ENCODE data around the gene HSPD1. TPM values are rescaled to one million over a fixed set of nuclear protein-coding genes. Genes with fewer than 3 reads are reported as not detected.
"Not testable (repeated sequence)": the region's sequence is repeated elsewhere in the genome, so short reads cannot be mapped to it uniquely, and the experiment has no call there.

HSPD1 gene
- total and polyA plus RNA-seq, 8 donors: 79.9 to 218 (median 127) TPM

- DNase-seq: no peak
- H3K36me3 ChIP-seq: peaks cover 40 to 93% (median 84%) of the 10 kb centered on the region in 4 donors
- H3K27ac ChIP-seq: no peak overlapping the region
- peaks cover 0 to 6% (median 0%) of the 10 kb centered on the region in 4 donors for H3K4me1 ChIP-seq
- WGBS, 5 donors: 82 to 95% (median 90%) methylated on average over 2 of the region's 2 CpGs
- no peak overlapping the region for H3K4me3 ChIP-seq
- H3K9me3 ChIP-seq: peaks cover 10 to 21% (median 15%) of the 10 kb centered on the region in 4 donors
- H3K27me3 ChIP-seq: no peaks in the 10 kb centered on the region
- intact Hi-C loops (cut with DNase I; ENCODE audit: low total_unique reads): no loop called here
- TF ChIP-seq CTCF (IDR thresholded peaks at IDR 0.05): no peak
- TF ChIP-seq POLR2A (IDR thresholded peaks at IDR 0.05): no peak
- no peak for TF ChIP-seq EP300 (IDR thresholded peaks at IDR 0.05)
- no peak for TF ChIP-seq POLR2AphosphoS5 (IDR thresholded peaks at IDR 0.05)
These were observed 13.5 kb downstream of the HSPD1 start for GRCh38 chr2:197486175-197486574.

- H3K4me3 ChIP-seq; H3K27ac ChIP-seq; H3K27me3 ChIP-seq; intact Hi-C loops (cut with DNase I; ENCODE audit: low total_unique reads); H3K4me1 ChIP-seq; DNase-seq: not testable (repeated sequence)
- Histone ChIP-seq H3K9me3 (peaks cover 10 to 21% (median 15%) of the 10 kb centered on the region in 4 donors), H3K36me3 (peaks cover 28 to 92% (median 78%) of the 10 kb centered on the region in 4 donors)
- 91 to 96% (median 92%) methylated on average over 3 of the region's 3 CpGs for WGBS, 5 donors
These were observed 15.4 kb downstream of the HSPD1 start for GRCh38 chr2:197484248-197484647.

- H3K36me3 ChIP-seq: peaks cover 9 to 90% (median 75%) of the 10 kb centered on the region in 4 donors
- intact Hi-C loops (cut with DNase I; ENCODE audit: low total_unique reads): no loop called here
- DNase-seq: no peak
These were observed 19.2 kb downstream of the HSPD1 start for GRCh38 chr2:197480165-197481036.

GRCh38 chr2:197477797-197478196, 21.8 kb downstream of the HSPD1 start:
- no peak for TF ChIP-seq CTCF (IDR thresholded peaks at IDR 0.05)
- no peak for TF ChIP-seq EP300 (IDR thresholded peaks at IDR 0.05)
- TF ChIP-seq POLR2AphosphoS5 (IDR thresholded peaks at IDR 0.05): no peak
- no peak for TF ChIP-seq POLR2A (IDR thresholded peaks at IDR 0.05)
- no peak overlapping the region for H3K27ac ChIP-seq
- no peak overlapping the region for H3K4me3 ChIP-seq
- intact Hi-C loops (cut with DNase I; ENCODE audit: low total_unique reads): no loop called here
- 96 to 100% (median 98%) methylated on average over 3 of the region's 3 CpGs for WGBS, 5 donors
- peaks cover 0 to 4% (median 3%) of the 10 kb centered on the region in 4 donors for H3K9me3 ChIP-seq
- peaks cover 23 to 92% (median 82%) of the 10 kb centered on the region in 4 donors for H3K36me3 ChIP-seq
- no peak for DNase-seq
- H3K4me1 ChIP-seq: peaks cover 0 to 7% (median 0%) of the 10 kb centered on the region in 4 donors
- no peaks in the 10 kb centered on the region for H3K27me3 ChIP-seq

More at GRCh38 chr2:197480165-197481036, 19.2 kb downstream of the HSPD1 start:
- TF ChIP-seq POLR2AphosphoS5 (IDR thresholded peaks at IDR 0.05): no peak
- no peak for TF ChIP-seq CTCF (IDR thresholded peaks at IDR 0.05)
- no peak for TF ChIP-seq POLR2A (IDR thresholded peaks at IDR 0.05)
- no peak for TF ChIP-seq EP300 (IDR thresholded peaks at IDR 0.05)
- no peaks in the 10 kb centered on the region for H3K27me3 ChIP-seq
- peaks cover 10 to 21% (median 15%) of the 10 kb centered on the region in 4 donors for H3K9me3 ChIP-seq
- peaks cover 0 to 7% (median 0%) of the 10 kb centered on the region in 4 donors for H3K4me1 ChIP-seq
- no peak overlapping the region for H3K27ac ChIP-seq
- 85 to 90% (median 88%) methylated on average over 9 of the region's 9 CpGs for WGBS, 5 donors
- no peak overlapping the region for H3K4me3 ChIP-seq
